Mononuclear cell (primary cell): ENCODE results near the gene KIAA1671. TPM values are rescaled to one million over a fixed set of nuclear protein-coding genes. Genes with fewer than 3 reads are reported as not detected.
"Not testable (repeated sequence)": the region's sequence is repeated elsewhere in the genome, so short reads cannot be mapped to it uniquely, and the experiment has no call there.

ENCODE experiments used
- H3K27me3 ChIP-seq: 2 replicates; pipeline ENCODE4 v1.6.0; 2011; ENCODE audit warnings: low read length, control low read depth; ENCODE audit not compliant: insufficient read depth
- H3K4me1 ChIP-seq: 2 replicates; pipeline ENCODE4 v1.5.1; 2011; ENCODE audit warnings: mild to moderate bottlenecking, low read length, control low read depth; ENCODE audit not compliant: insufficient read depth
- H3K4me3 ChIP-seq: 2 replicates; pipeline ENCODE4 v1.5.1; 2011; ENCODE audit warnings: mild to moderate bottlenecking, low read length, moderate library complexity
- H3K9me3 ChIP-seq: 2 replicates; pipeline ENCODE4 v1.5.1; 2011; ENCODE audit warnings: low read depth, mild to moderate bottlenecking, control low read depth, low read length
- total RNA-seq: library from RNA; depleted of rRNA; stranded (reverse); fragments of >200 nt; gene quantifications from one replicate; pipeline ENCODE4 v1.2.3, GENCODE V29; 2012

Gene KIAA1671
- total RNA-seq, 1 donor = 0.31 TPM

DNA sequence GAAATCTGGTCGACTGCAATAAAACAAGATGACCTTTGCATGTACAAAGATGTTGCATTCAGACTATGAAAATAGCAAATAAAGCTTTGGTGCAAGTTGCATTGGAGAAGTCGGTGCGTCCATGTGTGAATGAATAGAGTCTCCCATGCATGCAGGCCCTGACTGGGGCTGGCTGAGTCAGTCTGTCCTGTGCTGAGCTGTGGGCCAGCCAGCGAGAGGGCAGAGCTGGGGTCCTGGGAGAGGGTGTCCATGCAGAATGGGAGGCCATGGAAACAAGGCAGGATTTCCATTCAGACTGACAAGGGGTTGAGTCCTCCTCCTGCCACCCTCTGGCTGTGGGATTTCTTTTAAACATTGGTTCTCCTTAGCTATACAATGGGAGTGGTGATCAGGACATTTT lies 244.8 kb downstream of the KIAA1671 start:
- no peaks in the 10 kb centered on the region for H3K9me3 ChIP-seq
- H3K4me3 ChIP-seq = no peak overlapping the region
- no peaks in the 10 kb centered on the region for H3K4me1 ChIP-seq
- H3K27me3 ChIP-seq = no peaks in the 10 kb centered on the region

GRCh38 chr22:25199731-25200520 lies 247.4 kb downstream of the KIAA1671 start, which contains the start of gene CRYBB3:
TSS of gene CRYBB3 (plus strand) at chr22:25199858. CDS start at chr22:25201397, 1,539 bp downstream.
- Histone ChIP-seq H3K4me3 (no peak within 1 kb of the TSS), H3K4me1 (no peaks in the 10 kb centered on the region), H3K27me3 (no peaks in the 10 kb centered on the region), H3K9me3 (no peaks in the 10 kb centered on the region)

GRCh38 chr22:25200967-25201366 lies 248.5 kb downstream of the KIAA1671 start:
- Histone ChIP-seq H3K4me3 (no peak overlapping the region), H3K9me3 (no peaks in the 10 kb centered on the region), H3K4me1 (no peaks in the 10 kb centered on the region), H3K27me3 (no peaks in the 10 kb centered on the region)

DNA sequence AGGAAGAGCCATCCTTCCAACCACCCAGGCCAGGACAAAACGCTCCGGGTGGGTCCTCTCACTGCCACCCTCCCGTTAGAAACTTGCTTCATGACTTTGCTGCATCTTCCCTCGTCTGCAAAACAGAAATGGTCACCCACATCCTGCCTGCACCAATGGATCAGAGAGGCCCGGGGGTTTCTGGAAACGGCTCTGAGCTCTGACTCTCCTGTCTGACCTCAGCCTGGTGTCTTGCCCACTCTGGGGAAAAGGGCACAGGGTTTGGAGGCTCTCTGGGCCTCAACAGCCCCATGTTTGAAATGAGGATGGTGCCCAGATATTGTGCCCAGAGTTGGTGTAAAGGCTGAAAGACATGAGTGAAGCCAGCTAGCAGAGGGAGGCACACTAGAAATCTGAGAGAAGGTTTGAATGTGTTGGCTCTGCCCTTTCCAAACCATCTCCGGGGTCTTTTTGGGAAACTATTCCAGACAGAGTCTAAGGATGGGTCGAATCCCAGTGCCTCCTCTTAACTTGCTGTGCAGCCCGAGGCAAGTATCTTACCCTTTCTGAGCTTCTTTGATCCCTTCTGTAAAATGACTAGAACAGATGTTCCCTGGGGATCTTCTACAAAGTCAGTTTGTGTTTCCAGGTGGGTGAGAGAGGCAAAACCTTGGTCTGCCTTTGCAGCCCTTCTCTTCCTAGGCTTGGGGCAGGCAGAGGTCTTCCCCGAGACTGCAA lies 249.2 kb downstream of the KIAA1671 start:
- no peaks in the 10 kb centered on the region for H3K27me3 ChIP-seq

GRCh38 chr22:25202290-25202921 lies 249.9 kb downstream of the KIAA1671 start:
- no peak overlapping the region for H3K4me3 ChIP-seq
- H3K27me3 ChIP-seq = no peaks in the 10 kb centered on the region
- no peaks in the 10 kb centered on the region for H3K4me1 ChIP-seq
- H3K9me3 ChIP-seq = no peaks in the 10 kb centered on the region

More for the DNA sequence above, 249.2 kb downstream of the KIAA1671 start:
- H3K4me3 ChIP-seq = no peak overlapping the region
- no peaks in the 10 kb centered on the region for H3K4me1 ChIP-seq
- H3K9me3 ChIP-seq = no peaks in the 10 kb centered on the region

DNA sequence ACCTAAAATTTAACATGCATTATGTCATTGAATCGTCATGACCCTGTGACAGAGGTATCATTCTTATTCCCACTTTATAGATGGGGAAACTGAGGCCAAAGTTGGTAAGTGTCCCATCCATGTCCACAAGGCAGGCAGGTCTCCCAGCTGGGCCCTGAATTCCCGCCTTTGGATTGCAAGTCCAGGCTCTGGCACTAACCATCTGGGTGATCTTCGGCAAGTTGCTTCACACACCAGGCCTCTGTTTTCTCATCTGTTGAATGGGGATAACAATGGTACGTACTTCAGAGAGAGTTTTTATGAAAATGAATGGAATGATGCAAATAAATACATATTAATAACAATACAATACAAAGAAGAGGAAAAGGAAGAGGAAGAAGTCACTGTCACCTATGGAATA lies 250.6 kb downstream of the KIAA1671 start:
- Histone ChIP-seq H3K27me3 (no peaks in the 10 kb centered on the region), H3K9me3 (no peaks in the 10 kb centered on the region), H3K4me1 (no peaks in the 10 kb centered on the region), H3K4me3 (no peak overlapping the region)

GRCh38 chr22:25204547-25204946 lies 252.0 kb downstream of the KIAA1671 start:
- H3K9me3 ChIP-seq, H3K4me1 ChIP-seq, H3K4me3 ChIP-seq, H3K27me3 ChIP-seq: not testable (repeated sequence)

DNA sequence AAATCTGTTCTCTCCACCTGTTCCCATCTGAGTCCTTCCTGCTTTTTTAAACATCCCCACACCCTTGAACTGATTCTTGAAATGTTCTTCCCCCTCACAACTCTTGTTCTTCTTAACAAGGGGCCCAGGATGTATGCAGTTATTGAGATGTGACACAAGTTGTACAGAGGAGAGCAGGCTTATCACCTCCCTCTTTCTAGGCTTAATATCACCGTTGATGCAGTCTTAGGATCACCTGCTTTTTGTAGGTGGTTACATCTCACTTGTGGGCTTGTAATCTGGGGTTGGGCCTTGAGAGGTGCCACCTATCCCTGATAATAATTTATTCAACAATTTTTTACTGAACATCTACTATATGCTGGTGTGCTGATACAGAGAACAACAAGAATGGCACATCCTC lies 253.3 kb downstream of the KIAA1671 start:
- H3K4me1 ChIP-seq = no peaks in the 10 kb centered on the region
- no peaks in the 10 kb centered on the region for H3K27me3 ChIP-seq
- H3K9me3 ChIP-seq = no peaks in the 10 kb centered on the region
- no peak overlapping the region for H3K4me3 ChIP-seq

DNA sequence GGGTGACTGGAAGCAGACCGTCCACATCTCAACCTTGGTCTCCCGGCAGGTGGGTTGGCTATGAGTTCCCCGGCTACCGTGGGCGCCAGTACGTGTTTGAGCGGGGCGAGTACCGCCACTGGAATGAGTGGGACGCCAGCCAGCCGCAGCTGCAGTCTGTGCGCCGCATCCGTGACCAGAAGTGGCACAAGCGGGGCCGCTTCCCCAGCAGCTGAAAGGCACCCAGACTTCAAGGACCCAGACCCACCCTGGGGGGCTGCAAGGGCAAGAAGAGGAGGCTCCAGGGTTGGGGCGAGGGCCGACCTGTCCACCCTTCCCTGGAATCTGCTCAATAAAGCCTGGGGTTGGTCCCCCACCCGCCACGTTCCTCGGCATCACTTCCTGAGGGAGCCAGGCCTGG lies 254.5 kb downstream of the KIAA1671 start:
- Histone ChIP-seq H3K4me1 (no peaks in the 10 kb centered on the region), H3K27me3 (no peaks in the 10 kb centered on the region), H3K4me3 (no peak overlapping the region), H3K9me3 (no peaks in the 10 kb centered on the region)

GRCh38 chr22:25207553-25208157 lies 255.1 kb downstream of the KIAA1671 start:
- H3K27me3 ChIP-seq = no peaks in the 10 kb centered on the region
- no peak overlapping the region for H3K4me3 ChIP-seq

DNA sequence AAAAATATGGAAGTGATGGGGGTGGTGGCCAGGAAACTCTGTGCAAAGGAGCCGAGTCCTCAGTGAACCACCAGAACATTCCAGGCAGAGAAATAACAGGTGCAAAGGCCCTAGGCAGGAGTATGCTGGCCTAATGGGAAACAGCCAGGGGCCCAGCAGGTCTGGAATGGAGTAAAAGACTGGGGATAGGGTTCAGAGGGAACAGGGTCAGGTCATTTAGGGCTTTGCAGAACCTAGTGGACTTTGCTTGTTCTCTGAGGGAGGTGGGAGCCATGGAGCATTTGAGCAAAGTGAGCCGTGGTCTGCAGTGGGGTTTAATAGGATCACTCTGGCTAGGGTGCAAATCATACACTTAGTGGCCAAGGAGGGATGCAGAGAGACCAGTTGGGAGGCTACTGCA lies 255.8 kb downstream of the KIAA1671 start:
- H3K27me3 ChIP-seq = no peaks in the 10 kb centered on the region
- H3K9me3 ChIP-seq = no peaks in the 10 kb centered on the region
- H3K4me1 ChIP-seq = no peaks in the 10 kb centered on the region
- no peak overlapping the region for H3K4me3 ChIP-seq

More at GRCh38 chr22:25207553-25208157, 255.1 kb downstream of the KIAA1671 start:
- Histone ChIP-seq H3K4me1 (no peaks in the 10 kb centered on the region), H3K9me3 (no peaks in the 10 kb centered on the region)

GRCh38 chr22:25208743-25209505 lies 256.4 kb downstream of the KIAA1671 start:
- H3K4me3 ChIP-seq = no peak overlapping the region
- H3K27me3 ChIP-seq = no peaks in the 10 kb centered on the region
- H3K9me3 ChIP-seq = no peaks in the 10 kb centered on the region
- H3K4me1 ChIP-seq = no peaks in the 10 kb centered on the region

DNA sequence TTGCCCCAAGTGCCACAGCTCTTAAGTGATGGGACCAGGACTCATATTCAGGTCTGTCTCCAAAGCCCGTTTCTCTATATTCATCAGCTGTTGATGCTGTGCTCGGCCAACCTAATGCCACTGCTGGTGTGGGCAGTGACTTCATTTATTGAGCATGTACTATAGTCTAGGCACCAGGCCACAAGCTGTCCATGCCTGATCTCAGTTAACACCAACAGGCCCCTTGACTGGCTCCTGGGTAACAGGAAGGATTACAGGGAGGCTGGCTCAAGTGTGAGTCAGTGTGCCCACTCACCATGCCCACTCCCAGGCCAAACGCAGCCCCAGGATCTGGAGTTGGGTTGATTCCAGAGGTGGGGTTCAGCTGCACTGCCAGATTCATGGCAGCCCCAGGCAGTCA lies 258.3 kb downstream of the KIAA1671 start:
- Histone ChIP-seq H3K4me3 (no peak overlapping the region), H3K27me3 (no peaks in the 10 kb centered on the region), H3K9me3 (no peaks in the 10 kb centered on the region), H3K4me1 (no peaks in the 10 kb centered on the region)

- Histone ChIP-seq H3K4me3 (no peak overlapping the region), H3K4me1 (no peaks in the 10 kb centered on the region), H3K9me3 (no peaks in the 10 kb centered on the region), H3K27me3 (no peaks in the 10 kb centered on the region)
Measured at GRCh38 chr22:25212337-25212736, 259.8 kb downstream of the KIAA1671 start.
